ENCODE data around the gene RNPEP.
"Not testable (repeated sequence)": the region's sequence is repeated elsewhere in the genome, so short reads cannot be mapped to it uniquely, and the experiment has no call there.

Gene RNPEP, protein sequence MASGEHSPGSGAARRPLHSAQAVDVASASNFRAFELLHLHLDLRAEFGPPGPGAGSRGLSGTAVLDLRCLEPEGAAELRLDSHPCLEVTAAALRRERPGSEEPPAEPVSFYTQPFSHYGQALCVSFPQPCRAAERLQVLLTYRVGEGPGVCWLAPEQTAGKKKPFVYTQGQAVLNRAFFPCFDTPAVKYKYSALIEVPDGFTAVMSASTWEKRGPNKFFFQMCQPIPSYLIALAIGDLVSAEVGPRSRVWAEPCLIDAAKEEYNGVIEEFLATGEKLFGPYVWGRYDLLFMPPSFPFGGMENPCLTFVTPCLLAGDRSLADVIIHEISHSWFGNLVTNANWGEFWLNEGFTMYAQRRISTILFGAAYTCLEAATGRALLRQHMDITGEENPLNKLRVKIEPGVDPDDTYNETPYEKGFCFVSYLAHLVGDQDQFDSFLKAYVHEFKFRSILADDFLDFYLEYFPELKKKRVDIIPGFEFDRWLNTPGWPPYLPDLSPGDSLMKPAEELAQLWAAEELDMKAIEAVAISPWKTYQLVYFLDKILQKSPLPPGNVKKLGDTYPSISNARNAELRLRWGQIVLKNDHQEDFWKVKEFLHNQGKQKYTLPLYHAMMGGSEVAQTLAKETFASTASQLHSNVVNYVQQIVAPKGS

DNA sequence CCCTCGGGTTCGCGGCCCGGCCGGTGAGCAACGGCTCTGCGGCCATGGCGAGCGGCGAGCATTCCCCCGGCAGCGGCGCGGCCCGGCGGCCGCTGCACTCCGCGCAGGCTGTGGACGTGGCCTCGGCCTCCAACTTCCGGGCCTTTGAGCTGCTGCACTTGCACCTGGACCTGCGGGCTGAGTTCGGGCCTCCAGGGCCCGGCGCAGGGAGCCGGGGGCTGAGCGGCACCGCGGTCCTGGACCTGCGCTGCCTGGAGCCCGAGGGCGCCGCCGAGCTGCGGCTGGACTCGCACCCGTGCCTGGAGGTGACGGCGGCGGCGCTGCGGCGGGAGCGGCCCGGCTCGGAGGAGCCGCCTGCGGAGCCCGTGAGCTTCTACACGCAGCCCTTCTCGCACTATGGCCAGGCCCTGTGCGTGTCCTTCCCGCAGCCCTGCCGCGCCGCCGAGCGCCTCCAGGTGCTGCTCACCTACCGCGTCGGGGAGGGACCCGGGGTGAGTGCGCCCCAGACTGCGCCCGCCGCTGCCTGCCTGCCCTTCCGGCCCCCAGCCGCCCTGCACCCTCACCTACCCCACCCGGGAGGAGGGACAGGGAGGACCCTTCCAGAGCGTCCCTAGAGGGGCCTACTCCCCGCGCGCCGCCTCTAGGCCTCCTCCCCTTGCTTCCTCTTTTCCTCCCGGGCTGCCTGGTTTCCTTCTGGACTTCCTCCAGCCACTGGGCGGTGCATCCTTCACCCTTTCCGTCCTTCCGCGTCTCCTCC, at the start of gene RNPEP:
TSS of gene RNPEP (plus strand) at position 26 of the 757 bp plus-strand sequence. CDS start at position 45, 19 bp downstream.
- no peak for DNase-seq

DNA sequence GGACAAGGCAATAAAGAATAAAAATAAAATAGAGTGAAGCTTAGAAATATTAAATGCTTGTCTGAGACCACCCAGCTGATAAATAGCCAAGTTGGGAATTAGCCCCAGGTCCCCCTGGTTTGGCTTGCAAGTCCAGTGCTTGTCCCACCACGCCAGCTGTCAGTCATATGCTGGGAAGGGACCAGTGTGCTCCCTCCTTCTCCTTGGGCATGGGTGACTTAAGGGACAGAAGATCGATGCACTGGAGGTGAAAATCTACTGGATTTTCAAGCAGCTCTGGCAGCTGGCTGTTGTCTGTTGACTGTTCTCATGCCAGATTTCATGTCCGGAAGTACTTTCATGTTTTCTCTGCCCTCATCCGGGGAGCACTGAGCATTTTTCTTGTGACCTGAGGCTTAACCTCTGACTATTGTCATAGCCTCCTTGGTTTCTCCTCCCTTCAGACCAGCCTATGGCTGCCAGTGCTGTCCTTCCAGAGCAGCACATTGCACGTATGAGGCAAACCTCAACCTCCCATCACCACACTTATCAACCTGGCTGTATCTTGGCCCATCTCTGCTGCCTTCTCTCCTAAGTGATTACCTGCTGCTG, 48.5 kb upstream of the RNPEP start:
- DNase-seq: no peak

DNA sequence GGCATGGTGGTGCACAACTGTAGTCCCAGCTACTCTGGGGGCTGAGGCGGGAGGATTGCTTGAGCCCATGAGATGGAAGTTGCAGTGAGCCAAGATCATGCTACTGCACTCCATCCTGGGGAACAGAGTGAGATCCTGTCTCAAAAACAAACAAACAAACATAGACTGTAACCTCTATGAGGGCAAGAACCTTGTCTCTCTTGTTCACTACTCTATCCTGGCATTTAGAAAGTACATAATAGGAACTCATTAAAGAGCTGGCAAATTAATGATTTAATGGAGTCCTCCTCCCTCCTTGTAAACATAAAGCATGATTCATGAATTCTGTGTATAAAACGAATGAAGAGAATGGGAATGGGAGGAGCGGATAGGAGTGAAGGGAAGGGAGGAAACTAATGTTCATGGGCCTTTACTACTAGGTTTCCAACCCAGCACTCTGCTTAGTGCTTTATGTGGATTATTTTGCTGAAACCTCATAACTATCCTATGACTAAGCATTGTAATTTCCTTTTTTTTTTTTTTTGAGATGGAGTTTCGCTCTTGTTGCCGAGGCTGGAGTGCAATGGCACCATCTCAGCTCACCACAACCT, 44.7 kb upstream of the RNPEP start:
- no peak for DNase-seq

DNA sequence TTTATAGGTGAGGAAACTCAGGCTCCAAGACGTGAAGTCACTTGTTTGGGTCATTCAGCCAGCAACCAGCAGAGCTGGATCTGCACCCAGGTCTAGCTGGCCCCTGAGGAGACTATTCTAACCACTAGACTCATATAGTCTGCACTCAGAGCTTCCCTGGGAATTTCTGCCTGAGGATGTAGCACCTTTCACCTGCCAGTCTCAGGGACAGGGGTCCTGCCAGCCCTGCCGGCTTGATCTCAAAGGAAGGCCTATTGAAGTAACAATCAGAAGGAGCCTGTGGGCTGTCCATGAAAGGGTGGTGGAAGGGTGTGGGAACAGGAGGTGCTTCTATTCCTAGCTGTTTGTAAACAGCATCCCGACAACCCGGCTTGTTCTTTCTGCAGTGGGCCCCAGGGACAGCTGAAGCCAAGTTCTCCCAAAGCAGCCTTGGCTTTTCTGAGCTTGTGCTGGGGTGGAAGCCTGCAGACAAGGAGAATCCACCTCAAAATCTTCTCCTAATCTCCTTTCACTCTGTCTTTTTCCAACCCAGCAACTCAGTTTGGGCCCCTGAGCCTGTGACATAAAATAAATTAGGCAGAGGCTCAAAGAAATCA, 43.9 kb upstream of the RNPEP start:
- no peak for DNase-seq

DNA sequence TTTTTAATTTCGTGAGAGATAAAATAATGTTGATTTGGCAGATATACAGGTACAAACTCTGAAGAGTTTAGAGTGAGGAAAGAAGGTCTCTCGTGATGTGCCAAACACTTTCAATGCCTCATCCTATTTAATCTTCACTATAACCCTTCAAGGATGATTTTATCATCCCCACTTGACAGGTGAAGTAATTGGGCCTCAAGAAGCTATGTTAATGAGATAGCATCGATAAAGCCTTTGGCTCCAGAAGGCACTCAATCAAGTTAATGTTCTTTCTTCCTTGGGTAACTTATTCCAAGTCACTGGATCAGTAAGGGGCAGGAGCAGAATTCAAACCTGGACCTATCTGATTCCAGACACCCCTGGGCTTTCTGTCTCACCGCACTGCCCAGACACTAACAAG, 43.3 kb upstream of the RNPEP start:
- DNase-seq: no peak

DNA sequence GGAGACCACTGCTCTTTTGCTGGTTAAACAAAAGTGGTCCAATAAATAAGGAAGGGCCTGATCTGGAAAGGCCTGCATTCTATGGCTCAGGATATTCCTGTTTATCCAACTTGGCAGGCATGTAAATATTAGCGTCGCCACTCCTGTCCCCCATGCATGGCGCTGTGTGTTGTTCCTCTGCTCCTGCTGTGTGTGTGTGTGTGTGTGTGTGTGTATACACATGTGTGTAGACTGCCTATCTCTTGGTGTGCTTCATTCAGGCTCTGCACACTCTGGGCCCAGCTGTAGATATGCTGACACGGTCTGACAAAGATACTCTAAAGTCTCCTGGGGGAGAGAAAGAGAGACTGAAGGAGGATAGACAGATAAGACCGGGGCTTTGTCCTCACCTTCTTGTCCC, 42.9 kb upstream of the RNPEP start:
- DNase-seq: no peak

DNA sequence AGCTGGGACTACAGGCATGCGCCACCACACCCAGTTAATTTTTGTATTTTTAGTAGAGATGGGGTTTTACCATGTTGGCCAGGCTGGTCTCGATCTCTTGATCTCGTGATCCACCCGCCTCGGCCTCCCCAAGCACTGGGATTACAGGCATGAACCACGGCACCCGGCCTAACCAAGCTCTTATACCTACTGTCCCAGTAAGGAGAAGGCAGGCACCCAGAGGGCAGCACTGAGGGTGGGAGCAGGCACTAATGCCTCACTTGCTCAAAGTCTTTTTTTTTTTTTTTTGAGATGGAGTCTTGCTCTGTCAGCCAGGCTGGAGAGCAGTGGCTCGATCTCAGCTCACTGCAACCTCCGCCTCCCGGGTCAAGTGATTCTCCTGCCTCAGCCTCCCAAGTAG, 42.1 kb upstream of the RNPEP start:
- DNase-seq: not testable (repeated sequence)

DNA sequence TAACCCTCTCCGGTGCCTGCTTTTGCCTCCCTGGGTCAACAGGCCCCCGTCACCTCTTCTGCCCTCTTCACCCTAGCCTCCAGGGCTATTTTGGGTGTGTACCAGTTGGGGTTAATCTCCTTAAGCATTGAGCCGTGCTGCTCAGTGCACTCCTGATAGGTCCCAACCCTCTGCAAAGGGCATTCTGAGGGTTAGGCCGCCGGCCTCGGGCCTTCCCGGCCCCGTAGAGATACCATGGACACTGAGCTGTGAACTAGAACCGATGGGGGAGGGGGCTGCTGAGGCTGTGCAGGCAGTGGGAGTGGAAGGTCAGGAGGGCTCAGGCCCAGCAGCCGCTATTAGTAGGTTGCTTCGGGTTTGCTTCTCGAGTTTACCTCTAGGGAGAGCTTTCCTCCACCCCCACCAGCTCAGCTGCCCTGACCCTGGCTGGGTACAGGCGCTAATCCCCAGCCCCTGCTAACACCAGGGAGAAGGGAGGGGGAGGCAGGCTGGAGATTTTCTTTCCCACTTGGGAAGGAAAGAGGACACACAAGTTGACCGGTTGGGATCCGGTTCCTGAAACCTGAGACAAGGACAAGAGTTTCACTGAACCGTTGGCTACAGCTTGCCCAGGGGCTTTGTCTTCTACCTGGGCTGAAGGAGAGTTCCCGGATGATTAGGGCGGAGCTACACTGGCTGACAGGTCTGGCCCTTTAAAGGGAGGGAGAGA, 40.9 kb upstream of the RNPEP start:
- no peak for DNase-seq

DNA sequence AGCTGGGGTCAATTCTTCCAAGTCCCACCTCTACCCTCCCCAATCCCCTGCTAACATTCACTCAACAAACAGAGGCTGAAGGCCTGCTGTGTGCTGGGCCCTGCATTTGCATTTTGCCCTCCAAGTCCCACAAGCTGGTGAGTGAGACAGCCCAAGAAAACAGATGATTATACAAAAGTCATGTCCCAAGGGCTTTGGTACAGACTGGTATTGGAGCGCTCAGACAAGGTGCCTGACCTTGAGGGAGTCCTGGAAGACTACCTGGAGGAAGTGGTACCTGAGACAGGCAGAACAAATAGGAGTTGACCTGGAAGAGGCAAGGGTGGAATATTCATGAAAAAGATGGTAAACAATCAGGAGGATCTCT, 40.3 kb upstream of the RNPEP start:
- DNase-seq: no peak

DNA sequence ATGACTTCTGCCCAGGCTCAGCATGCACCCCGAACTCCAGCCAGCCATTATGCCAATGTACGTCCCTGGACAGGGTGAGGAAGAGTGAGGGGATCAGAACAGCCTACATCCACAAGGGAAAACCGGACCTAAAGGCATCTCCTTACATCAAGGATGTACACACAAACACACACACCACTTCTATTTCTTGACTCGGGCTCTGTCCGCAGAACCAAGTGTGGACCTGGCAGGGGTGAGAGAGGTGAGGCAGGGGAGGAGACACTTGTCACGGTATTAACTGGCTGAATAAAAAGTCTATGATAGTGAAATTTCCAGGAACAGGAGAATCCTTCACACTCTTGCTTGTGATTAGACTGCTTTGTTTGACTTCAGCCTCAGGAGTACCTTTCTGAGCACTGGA, 38.4 kb upstream of the RNPEP start:
- DNase-seq: no peak

DNA sequence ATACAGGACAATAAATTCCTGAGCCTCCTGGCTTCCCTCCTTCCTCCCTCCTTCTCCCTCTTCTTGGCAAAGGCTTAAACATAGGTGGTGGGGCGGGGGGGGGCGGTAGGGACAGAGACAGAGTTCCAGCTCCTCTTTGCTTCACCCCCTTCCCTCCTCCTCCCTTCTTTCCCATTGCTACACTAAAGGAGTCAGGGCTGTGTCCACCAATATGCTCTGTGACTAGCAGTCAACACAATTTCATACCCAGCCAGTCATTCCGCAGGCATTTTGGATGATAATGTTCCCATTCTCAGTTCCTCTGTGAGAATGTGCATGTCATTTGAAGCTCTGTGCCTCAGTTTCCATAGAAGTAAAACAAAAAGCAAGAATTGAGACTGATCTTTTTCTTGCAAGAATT, 37.8 kb upstream of the RNPEP start:
- DNase-seq: no peak

DNA sequence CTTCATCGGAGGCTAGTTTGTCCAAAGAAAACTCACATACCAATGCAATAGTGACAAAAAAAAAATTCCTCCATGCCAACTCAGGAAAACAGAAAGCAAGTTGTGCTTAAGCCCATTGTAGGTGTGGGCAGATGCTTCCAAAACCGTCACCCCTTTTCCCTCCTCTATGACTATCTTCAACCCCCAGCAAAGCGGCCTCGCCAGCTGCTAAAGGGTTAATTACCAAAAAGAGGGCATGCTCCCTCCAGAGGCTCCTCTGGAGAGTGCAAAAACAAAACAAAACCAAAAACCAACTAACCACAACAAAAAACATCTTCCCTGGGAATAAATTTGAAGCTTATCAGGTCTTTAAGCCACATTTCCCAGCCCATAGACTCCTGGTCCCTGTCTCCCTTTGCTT, 37.3 kb upstream of the RNPEP start:
- DNase-seq: no peak

DNA sequence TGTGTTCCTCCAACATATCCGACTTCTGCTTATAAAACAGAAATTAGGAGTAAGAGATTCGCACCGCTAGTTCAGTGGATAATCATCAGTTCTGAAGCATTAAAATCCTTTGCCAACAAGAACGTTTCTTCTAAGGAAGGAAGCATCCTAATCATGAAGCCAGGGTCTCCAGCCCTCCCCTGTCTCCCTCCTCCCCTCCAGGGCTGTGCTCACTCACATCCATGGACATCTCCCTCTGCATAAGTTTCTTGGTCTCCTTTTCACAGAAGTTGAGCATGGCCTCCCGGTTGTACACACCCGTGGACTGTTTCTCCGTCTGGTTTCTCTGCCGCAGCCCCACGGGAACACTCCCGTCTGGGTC, 36.6 kb upstream of the RNPEP start:
- no peak for DNase-seq

DNA sequence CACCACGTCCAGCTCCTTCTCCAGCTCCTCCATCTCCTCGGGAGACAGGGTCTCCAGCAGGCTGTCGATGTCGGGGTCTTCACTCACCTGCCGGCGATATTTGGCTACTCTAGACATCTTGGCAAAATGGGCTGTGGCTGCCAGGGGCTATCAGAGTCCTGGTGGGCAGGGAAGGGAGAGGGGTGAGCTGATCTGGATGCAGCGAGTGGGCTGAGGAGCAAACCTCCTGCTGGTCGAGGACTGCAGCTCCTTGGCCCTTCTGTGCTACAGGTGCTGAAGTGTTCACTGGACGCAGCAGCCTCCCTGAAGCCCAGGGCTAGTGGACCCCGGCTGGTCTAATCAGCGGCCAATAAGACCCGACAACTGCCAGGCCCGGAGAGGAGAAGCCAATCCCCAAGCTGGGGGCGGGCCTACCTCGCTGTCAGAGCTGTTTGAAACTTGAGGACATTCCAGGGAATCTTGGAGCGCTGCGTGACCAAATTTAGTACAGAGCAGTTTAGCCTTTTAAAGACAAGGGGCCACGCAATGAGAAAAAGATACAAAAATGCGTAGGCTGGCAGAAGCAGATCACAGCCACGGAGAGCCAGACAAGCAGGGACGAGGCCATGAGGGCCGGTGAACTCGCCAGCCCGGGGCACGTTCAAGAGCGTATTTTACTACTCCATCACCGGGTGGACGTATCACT, 36.1 kb upstream of the RNPEP start, which contains the start of gene LMOD1:
TSS of gene LMOD1 (minus strand) at position 325 of the 685 bp plus-strand sequence. CDS start at position 117, 208 bp downstream.
- no peak for DNase-seq

DNA sequence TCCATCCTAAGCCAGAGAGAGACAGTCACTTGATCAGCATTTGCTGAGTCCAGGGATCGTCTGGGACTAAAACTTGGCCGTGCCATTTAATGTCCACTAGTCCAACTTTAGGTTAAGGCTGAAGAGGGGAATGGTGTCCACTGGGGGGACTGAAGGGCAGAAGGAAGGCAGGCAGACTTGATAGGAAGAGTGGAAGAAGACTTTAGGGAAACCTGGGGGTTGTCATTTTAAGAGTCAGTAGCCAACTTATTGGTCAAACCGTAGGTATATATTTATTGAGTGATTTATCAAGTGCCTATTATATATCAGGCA, 34.8 kb upstream of the RNPEP start:
- DNase-seq: no peak

DNA sequence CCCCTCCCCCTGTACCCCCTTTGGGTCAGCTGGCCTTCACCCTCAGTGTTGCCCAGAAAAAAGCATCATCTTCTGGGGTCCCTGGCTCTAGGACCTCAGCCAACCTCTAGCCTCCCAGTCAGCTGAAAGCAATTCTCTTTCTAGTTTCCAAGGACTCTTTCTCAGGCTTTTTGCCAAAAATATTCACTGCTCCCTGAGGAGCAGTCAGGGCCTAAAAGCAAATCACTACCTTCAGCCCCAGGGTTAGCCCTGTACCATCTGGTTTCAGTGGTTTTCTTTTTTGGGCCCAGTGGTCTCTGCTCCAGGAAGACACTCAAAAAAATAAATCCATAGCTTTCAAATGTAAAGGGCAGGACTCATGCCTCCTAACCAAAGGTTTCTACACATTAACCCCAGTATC, 33.0 kb upstream of the RNPEP start:
- DNase-seq: no peak

DNA sequence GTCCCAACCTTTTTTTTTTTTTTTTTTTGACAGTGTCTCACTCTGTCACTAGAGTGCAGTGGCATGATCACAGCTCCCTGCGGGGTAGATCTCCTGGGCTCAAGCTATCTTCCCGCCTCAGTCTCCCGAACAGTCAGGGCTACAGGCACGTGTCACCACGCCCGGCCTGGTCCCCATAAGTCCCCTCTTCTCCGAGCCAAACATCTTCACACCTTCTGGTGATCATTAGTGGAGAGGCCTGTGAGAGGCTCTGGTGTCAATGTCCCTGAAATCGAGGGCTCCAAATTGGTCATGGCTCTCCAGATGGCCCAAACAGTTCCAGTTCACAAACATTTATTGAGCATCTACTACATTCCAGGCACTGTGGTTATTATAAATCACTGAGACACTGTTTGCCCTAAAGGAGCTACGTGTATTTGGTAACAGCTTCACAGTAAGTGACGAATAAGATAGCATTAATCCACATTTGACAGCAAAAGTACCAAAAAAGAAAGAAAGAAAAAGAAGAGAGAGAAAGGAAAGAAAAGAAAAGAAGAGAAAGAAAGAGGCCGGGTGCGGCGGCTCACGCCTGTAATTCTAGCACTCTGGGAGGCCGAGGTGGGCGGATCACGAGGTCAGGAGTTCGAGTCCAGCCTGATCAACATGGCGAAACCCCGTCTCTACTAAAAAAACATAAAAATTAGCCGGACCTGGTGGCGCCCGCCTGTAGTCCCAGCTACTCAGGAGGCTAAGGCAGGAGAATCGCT, 28.0 kb upstream of the RNPEP start:
- no peak for DNase-seq

DNA sequence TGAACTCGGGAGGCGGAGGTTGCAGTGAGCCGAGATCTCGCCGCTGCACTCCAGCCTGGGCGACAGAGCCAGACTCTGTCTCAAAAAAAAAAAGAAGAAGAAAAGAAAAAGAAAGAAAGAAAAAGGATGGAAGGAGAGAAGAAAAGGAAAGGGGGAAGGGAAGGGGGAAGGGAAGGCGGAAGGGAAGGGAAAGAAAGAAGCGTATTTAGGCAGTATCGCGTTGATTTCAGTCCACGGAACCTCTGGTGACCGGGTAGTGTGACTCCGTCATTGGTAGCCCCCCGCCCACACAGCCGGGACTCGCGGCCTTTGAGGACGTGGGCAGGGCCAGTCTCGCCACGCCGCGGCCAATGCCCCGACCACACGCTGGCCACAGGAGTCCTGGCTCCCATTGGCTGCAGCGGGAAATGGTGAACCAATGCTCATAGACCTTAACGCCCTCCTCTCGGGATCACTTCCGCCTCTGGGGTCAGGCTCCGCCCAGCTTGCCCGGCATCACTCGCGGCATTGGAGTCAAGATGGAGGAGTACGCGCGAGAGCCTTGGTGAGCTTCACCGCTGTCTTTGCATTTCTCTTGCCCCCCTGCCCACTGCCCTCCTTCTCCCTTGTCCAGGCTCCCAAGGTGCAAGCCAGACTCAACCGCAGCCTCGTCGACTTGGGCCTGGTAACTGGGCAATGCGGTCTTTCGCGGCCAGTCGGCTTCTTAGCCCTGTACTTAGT, 27.3 kb upstream of the RNPEP start, which contains the start of gene TIMM17A:
TSS of gene TIMM17A (plus strand) at position 495 of the 720 bp plus-strand sequence. CDS start at position 519, 24 bp downstream.
- DNase-seq: peak; percentile 99

DNA sequence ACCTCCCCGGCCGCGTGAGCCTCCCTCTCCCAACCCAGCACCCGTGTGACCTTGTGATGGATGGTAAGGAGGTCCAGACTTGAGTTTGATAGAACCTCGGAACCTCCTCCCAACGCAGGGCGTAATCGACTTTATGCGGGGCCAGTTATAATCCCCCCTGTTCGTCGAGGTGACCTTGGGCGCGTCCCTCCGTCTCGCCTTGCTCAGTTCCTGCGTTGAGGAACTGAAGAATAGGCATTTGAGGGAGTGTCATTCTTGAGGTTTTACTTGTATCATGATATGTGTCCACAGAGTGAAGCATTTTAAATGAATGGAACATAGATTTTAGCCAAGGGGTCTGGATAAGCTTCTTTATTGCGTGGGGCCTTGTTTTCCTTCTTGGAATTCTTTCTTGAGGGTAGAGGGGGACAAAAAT, 26.7 kb upstream of the RNPEP start:
- DNase-seq: no peak

DNA sequence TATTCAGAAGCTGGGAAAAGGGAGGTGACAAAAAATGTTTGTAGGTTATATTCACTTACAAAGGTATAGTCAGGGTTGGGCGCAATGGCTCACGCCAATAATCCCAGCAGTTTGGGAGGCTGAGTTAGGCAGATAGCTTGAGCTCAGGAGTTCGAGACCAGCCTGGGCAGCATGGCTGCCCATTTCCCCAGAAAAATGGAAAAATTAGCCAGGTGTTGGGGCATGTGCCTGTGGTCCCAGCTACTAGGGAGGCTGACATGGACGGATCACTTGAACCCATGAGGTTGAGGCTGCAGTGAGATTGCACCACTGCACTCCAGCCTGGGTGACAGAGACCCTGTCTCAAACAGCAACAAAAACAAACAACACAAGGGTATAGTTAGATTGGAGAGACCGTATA, 24.1 kb upstream of the RNPEP start:
- no peak for DNase-seq
